Karpas-422 (cell line): ENCODE results near the gene AP4M1. TPM values are rescaled to one million over a fixed set of nuclear protein-coding genes. Genes with fewer than 3 reads are reported as not detected.

ENCODE experiments used
- DNase-seq: peaks from one replicate; pipeline ENCODE4 v3.0.0-alpha.2; 2015
- H2AFZ ChIP-seq: fragments of 200-600 bp; sonication (generic); 2 replicates; pipeline ENCODE4 v1.6.1; 2014; ENCODE audit warnings: antibody characterized with exemption, low read length, mixed read lengths
- H3K27ac ChIP-seq: fragments of 200-600 bp; sonication (generic); 2 replicates; pipeline ENCODE4 v1.5.1; 2014; ENCODE audit warnings: mild to moderate bottlenecking, low read length, moderate library complexity
- H3K27me3 ChIP-seq: fragments of 200-600 bp; sonication (generic); 2 replicates; pipeline ENCODE4 v1.6.1; 2014; ENCODE audit warnings: low read length, mixed read lengths
- H3K36me3 ChIP-seq: fragments of 200-600 bp; sonication (generic); 2 replicates; pipeline ENCODE4 v1.6.1; 2014; ENCODE audit warnings: low read length, mixed read lengths; ENCODE audit not compliant: insufficient read depth
- H3K4me1 ChIP-seq: fragments of 200-600 bp; sonication (generic); 2 replicates; pipeline ENCODE4 v1.6.1; 2014; ENCODE audit warnings: mild to moderate bottlenecking, low read length, mixed read lengths
- H3K4me2 ChIP-seq: fragments of 200-600 bp; sonication (generic); 2 replicates; pipeline ENCODE4 v1.6.1; 2014; ENCODE audit warnings: low read length, low read depth, mild to moderate bottlenecking; ENCODE audit not compliant: poor library complexity, severe bottlenecking
- H3K4me3 ChIP-seq: fragments of 200-600 bp; sonication (generic); 2 replicates; pipeline ENCODE4 v1.5.1; 2014; ENCODE audit warnings: mild to moderate bottlenecking, antibody characterized with exemption, low read length, mixed read lengths
- H3K79me2 ChIP-seq: fragments of 200-600 bp; sonication (generic); 2 replicates; pipeline ENCODE4 v1.6.1; 2014; ENCODE audit warnings: mild to moderate bottlenecking, low read length, mixed read lengths
- H3K9ac ChIP-seq: fragments of 200-600 bp; sonication (generic); 2 replicates; pipeline ENCODE4 v1.6.0; 2014; ENCODE audit warnings: low read length
- H3K9me2 ChIP-seq: fragments of 200-600 bp; sonication (generic), shearing (Covaris generic); replicated peaks from 2 replicates; pipeline ENCODE4 v1.6.0; 2014; ENCODE audit warnings: mild to moderate bottlenecking, low read length, moderate library complexity; ENCODE audit not compliant: insufficient read depth
- H3K9me3 ChIP-seq: fragments of 300-700, 200-600 bp; sonication (generic); 2 replicates; pipeline ENCODE4 v1.6.1; 2014; ENCODE audit warnings: low read length, mixed read lengths
- H4K20me1 ChIP-seq: fragments of 200-600 bp; sonication (generic); 2 replicates; pipeline ENCODE4 v1.6.1; 2014; ENCODE audit warnings: mild to moderate bottlenecking, antibody characterized with exemption, low read length, low read depth; ENCODE audit not compliant: insufficient read depth
- total RNA-seq: library from RNA; depleted of rRNA; stranded (reverse); fragments of >200 nt; shearing (Covaris generic); gene quantifications from 2 replicates; pipeline ENCODE4 v1.2.3, GENCODE V29; 2014; ENCODE audit warnings: low replicate concordance

The AP4M1 gene
- total RNA-seq, 1 experiment from 2014 or later: 3.6 TPM

GRCh38 chr7:100095289-100095688 lies 6.2 kb upstream of the AP4M1 start:
- H3K9ac ChIP-seq: no peak overlapping the region
- H3K4me1 ChIP-seq: peaks cover 13% of the 10 kb centered on the region
- H3K9me3 ChIP-seq: no peaks in the 10 kb centered on the region
- H3K4me2 ChIP-seq: no peak overlapping the region
- H3K4me3 ChIP-seq: no peak overlapping the region
- H3K9me2 ChIP-seq: no peaks in the 10 kb centered on the region
- no peak for DNase-seq
- peaks cover 24% of the 10 kb centered on the region for H3K79me2 ChIP-seq
- peaks cover 17% of the 10 kb centered on the region; the same call in 1 of the 2 replicates for H4K20me1 ChIP-seq
- H2AFZ ChIP-seq: no peak overlapping the region
- no peak overlapping the region for H3K27ac ChIP-seq
- no peaks in the 10 kb centered on the region for H3K27me3 ChIP-seq
- H3K36me3 ChIP-seq: peaks cover 60% of the 10 kb centered on the region

- no peaks in the 10 kb centered on the region for H3K9me3 ChIP-seq
- no peak overlapping the region for H3K27ac ChIP-seq
- no peak overlapping the region for H2AFZ ChIP-seq
- peaks cover 27% of the 10 kb centered on the region for H3K79me2 ChIP-seq
- H3K36me3 ChIP-seq: peaks cover 60% of the 10 kb centered on the region
- H3K4me2 ChIP-seq: no peak overlapping the region
- peaks cover 18% of the 10 kb centered on the region; the same call in 1 of the 2 replicates for H4K20me1 ChIP-seq
- DNase-seq: no peak
- H3K27me3 ChIP-seq: no peaks in the 10 kb centered on the region
- H3K4me3 ChIP-seq: no peak overlapping the region
- no peak overlapping the region for H3K9ac ChIP-seq
- peaks cover 11% of the 10 kb centered on the region for H3K4me1 ChIP-seq
- no peaks in the 10 kb centered on the region for H3K9me2 ChIP-seq
Observed at GRCh38 chr7:100095704-100096103, 5.7 kb upstream of the AP4M1 start.

GRCh38 chr7:100098913-100099312 lies 2.5 kb upstream of the AP4M1 start:
- Histone ChIP-seq H3K9me2 (no peaks in the 10 kb centered on the region), H3K4me2 (no peak overlapping the region), H3K4me1 (peaks cover 20% of the 10 kb centered on the region), H3K9ac (no peak overlapping the region), H3K4me3 (no peak overlapping the region), H3K79me2 (peaks cover 34% of the 10 kb centered on the region), H3K27me3 (no peaks in the 10 kb centered on the region), H2AFZ (no peak overlapping the region), H3K9me3 (no peaks in the 10 kb centered on the region), H3K27ac (no peak overlapping the region), H4K20me1 (peaks cover 18% of the 10 kb centered on the region; the same call in 1 of the 2 replicates), H3K36me3 (peaks cover 50% of the 10 kb centered on the region)
- DNase-seq: no peak

DNA sequence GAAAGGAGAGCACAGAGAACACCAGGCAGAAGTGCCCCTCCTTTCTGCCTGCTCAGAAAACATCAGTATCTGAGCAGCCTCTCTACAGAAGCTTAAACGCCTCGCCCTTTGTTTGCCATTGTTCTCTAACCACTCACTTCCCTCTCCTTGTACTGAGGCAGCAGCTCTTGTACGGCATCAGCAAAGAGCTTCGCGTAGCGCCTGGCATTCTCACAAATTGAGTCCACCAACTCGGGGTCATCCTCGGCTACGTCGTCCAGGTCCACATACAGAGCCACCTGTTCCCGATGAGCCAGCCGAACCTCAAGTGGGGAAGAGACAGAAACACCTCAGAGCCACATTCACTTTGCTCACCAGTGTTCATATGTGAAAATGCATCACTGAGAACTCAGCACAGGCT lies 2.0 kb upstream of the AP4M1 start:
- H3K9me3 ChIP-seq: no peaks in the 10 kb centered on the region
- peaks cover 20% of the 10 kb centered on the region for H3K4me1 ChIP-seq
- H3K79me2 ChIP-seq: peaks cover 34% of the 10 kb centered on the region
- H3K27me3 ChIP-seq: no peaks in the 10 kb centered on the region
- H3K9ac ChIP-seq: peak overlapping the region; percentile 98
- H3K9me2 ChIP-seq: no peaks in the 10 kb centered on the region
- peaks cover 18% of the 10 kb centered on the region; the same call in 1 of the 2 replicates for H4K20me1 ChIP-seq
- no peak overlapping the region for H3K27ac ChIP-seq
- peak overlapping the region; percentile 72 for H3K4me2 ChIP-seq
- peak overlapping the region; percentile 96 for H3K4me3 ChIP-seq
- peaks cover 45% of the 10 kb centered on the region for H3K36me3 ChIP-seq
- H2AFZ ChIP-seq: no peak overlapping the region
- no peak for DNase-seq

- H3K36me3 ChIP-seq: peaks cover 36% of the 10 kb centered on the region
- H3K79me2 ChIP-seq: peaks cover 34% of the 10 kb centered on the region
Observed at GRCh38 chr7:100100420-100101015, 925 bp upstream of the AP4M1 start.

DNA sequence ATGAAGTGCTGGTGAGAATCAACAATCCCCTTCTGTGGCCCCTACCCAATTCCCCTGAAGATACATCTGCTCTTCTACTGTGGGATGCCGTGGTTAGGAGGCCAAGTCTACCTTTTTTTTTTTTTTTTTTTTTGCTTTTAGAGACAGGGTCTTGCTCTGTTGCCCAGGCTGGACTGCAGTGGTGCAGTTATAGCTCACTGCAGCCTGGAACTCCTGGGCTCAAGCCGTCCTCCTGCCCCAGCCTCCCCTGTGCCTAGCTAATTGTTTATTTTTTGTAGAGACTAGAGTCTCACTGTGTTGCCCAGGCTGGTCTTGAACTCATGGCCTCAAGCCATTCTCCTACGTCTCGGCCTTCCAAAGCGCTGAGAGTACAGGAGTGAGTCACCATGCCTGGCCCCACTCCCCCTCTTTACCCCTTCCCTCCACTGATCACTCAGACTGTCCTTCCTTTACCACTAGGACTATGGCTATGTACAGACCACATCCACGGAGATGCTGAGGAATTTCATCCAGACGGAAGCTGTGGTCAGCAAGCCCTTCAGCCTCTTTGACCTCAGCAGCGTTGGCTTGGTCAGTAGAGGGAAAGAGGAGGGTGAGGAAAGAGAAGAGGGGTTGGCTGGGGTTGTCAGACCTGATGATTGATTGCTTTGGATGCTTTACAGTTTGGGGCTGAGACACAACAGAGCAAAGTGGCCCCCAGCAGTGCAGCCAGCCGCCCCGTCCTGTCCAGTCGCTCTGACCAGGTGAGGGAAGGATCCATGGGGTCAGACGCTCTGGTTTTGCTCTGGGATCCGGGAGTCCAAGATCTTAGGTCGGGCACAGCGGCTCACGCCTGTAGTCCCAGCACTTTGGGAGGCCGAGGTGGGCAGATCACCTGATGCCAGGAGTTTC lies 1.8 kb downstream of the AP4M1 start:
- Histone ChIP-seq H3K4me3 (peak overlapping the region; percentile 96; the same call in 1 of the 2 replicates), H3K79me2 (peaks cover 31% of the 10 kb centered on the region), H3K4me2 (peak overlapping the region; percentile 72), H3K9me2 (no peaks in the 10 kb centered on the region), H3K27ac (no peak overlapping the region), H3K4me1 (peaks cover 20% of the 10 kb centered on the region), H3K36me3 (peaks cover 18% of the 10 kb centered on the region), H3K27me3 (no peaks in the 10 kb centered on the region), H3K9ac (peak overlapping the region; percentile 74; the same call in 1 of the 2 replicates), H2AFZ (no peak overlapping the region), H4K20me1 (peaks cover 15% of the 10 kb centered on the region; the same call in 1 of the 2 replicates), H3K9me3 (no peaks in the 10 kb centered on the region)
- DNase-seq: no peak

More at GRCh38 chr7:100100420-100101015, 925 bp upstream of the AP4M1 start:
- H3K27me3 ChIP-seq: no peaks in the 10 kb centered on the region
- H3K27ac ChIP-seq: peak overlapping the region; percentile 94
- peak overlapping the region; percentile 96 for H3K4me3 ChIP-seq
- no peaks in the 10 kb centered on the region for H3K9me2 ChIP-seq
- peak; percentile 97 for DNase-seq
- H3K9ac ChIP-seq: peak overlapping the region; percentile 98
- peaks cover 15% of the 10 kb centered on the region; the same call in 1 of the 2 replicates for H4K20me1 ChIP-seq
- H2AFZ ChIP-seq: no peak overlapping the region
- peaks cover 20% of the 10 kb centered on the region for H3K4me1 ChIP-seq
- peak overlapping the region; percentile 72 for H3K4me2 ChIP-seq
- H3K9me3 ChIP-seq: no peaks in the 10 kb centered on the region

DNA sequence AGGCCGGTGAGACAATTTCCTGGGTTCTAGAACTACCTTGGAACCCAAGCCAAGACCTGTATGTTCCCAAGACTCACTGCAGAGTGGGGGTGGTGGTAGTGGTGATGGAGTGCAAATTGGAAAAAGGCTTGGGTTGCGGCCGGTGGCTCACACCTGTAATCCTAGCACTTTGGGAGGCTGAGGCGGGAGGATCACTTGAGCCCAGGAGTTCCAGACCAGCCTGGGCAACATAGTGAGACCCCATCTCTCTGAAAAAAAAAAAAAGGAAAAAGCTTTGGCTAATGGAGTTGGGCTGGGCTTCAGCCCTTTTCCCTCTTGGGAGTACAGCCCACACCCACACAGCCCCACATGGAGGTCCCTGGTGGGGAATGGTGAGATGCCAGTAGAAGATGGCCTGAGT lies 4.1 kb downstream of the AP4M1 start:
- no peak overlapping the region for H3K27ac ChIP-seq
- H3K9me2 ChIP-seq: no peaks in the 10 kb centered on the region
- no peak overlapping the region for H2AFZ ChIP-seq
- H3K4me2 ChIP-seq: no peak overlapping the region
- H3K36me3 ChIP-seq: no peaks in the 10 kb centered on the region
- no peaks in the 10 kb centered on the region for H4K20me1 ChIP-seq
- peaks cover 9% of the 10 kb centered on the region for H3K4me1 ChIP-seq
- no peak overlapping the region for H3K4me3 ChIP-seq
- no peak for DNase-seq
- peaks cover 8% of the 10 kb centered on the region for H3K79me2 ChIP-seq
- no peak overlapping the region for H3K9ac ChIP-seq
- H3K9me3 ChIP-seq: no peaks in the 10 kb centered on the region
- H3K27me3 ChIP-seq: no peaks in the 10 kb centered on the region

- Histone ChIP-seq H3K4me1 (peaks cover 9% of the 10 kb centered on the region), H2AFZ (no peak overlapping the region), H3K27ac (no peak overlapping the region), H4K20me1 (no peaks in the 10 kb centered on the region), H3K9ac (no peak overlapping the region), H3K4me3 (no peak overlapping the region), H3K79me2 (peaks cover 3% of the 10 kb centered on the region; the same call in 1 of the 2 replicates), H3K4me2 (no peak overlapping the region), H3K36me3 (peaks cover 4% of the 10 kb centered on the region; the same call in 1 of the 2 replicates), H3K27me3 (no peaks in the 10 kb centered on the region), H3K9me3 (no peaks in the 10 kb centered on the region), H3K9me2 (no peaks in the 10 kb centered on the region)
- DNase-seq: no peak
Observed at GRCh38 chr7:100106633-100107032, 5.2 kb downstream of the AP4M1 start.
